Panc1 (cell line): ENCODE data around the gene GPC6. TPM values are rescaled to one million over a fixed set of nuclear protein-coding genes. Genes with fewer than 3 reads are reported as not detected.

Experiments
- ATAC-seq: fragments of 200-7000 bp; cut with Tn5 transposase; 2 replicates; pipeline ENCODE4 v1.9.1; 2020; ENCODE audit warnings: mild to moderate bottlenecking, moderate library complexity
- BruUV-seq: library from RNA; stranded (reverse); fragments of 400-500 nt; replicated peaks from 2 replicates; lab custom pipeline; 2021; lab: Mats Ljungman, UMichigan
- CTCF ChIA-PET: fragments of 300-600 bp; sonication (Branson Sonifier 250); formaldehyde crosslinking; loops from one replicate; lab custom pipeline; 2022; ENCODE audit warnings: antibody characterized with exemption; lab: Charles Lee
- POLR2A ChIA-PET: fragments of 300-600 bp; sonication (Branson Sonifier 250); formaldehyde crosslinking; loops from one replicate; lab custom pipeline; 2022; ENCODE audit warnings: antibody characterized with exemption; lab: Charles Lee
- DNase-seq: peaks from one replicate; pipeline ENCODE4 v3.0.0-alpha.2; 2010; ENCODE audit warnings: low read depth, low spot score
- H3K27ac ChIP-seq: 2 replicates; pipeline ENCODE4 v1.5.1; 2011; ENCODE audit warnings: mild to moderate bottlenecking, low read length, inconsistent platforms
- H3K27me3 ChIP-seq: fragments of 200-500 bp; sonication (Bioruptor generic); 2 replicates; pipeline ENCODE4 v1.6.0; 2014; ENCODE audit warnings: low read length, inconsistent platforms; ENCODE audit not compliant: control insufficient read depth, insufficient read depth
- H3K36me3 ChIP-seq: fragments of 200-500 bp; sonication (Bioruptor generic); 2 replicates; pipeline ENCODE4 v1.5.1; 2014; ENCODE audit warnings: inconsistent platforms, mild to moderate bottlenecking, low read length, moderate library complexity; ENCODE audit not compliant: control insufficient read depth, insufficient read depth
- H3K4me1 ChIP-seq: 2 replicates; pipeline ENCODE4 v1.5.1; 2011; ENCODE audit warnings: inconsistent platforms, mild to moderate bottlenecking, low read length, moderate library complexity; ENCODE audit not compliant: control insufficient read depth, insufficient read depth
- H3K4me3 ChIP-seq, 2 experiments: 2 replicates each; pipeline ENCODE4 v1.5.1; 2011 to 2012; ENCODE audit warnings: low read depth in 2 of 2, low read length in 2 of 2, mild to moderate bottlenecking in 2 of 2, inconsistent platforms in 1 of 2, moderate library complexity in 1 of 2
- H3K9me3 ChIP-seq: fragments of 200-500 bp; sonication (Bioruptor generic); 2 replicates; pipeline ENCODE4 v1.5.1; 2014; ENCODE audit warnings: low read depth, mild to moderate bottlenecking, inconsistent platforms, low read length, moderate library complexity; ENCODE audit not compliant: control insufficient read depth, insufficient read depth
- POLR2AphosphoS5 ChIP-seq: IDR thresholded peaks from 2 replicates; pipeline ENCODE4 v1.6.1; 2012; ENCODE audit warnings: mild to moderate bottlenecking, low read depth, low read length, moderate library complexity
- SIN3A ChIP-seq: IDR thresholded peaks from 2 replicates; pipeline ENCODE4 v1.6.1; 2012; ENCODE audit warnings: low read depth, mild to moderate bottlenecking, low read length, moderate library complexity, borderline replicate concordance; ENCODE audit not compliant: insufficient read depth
- TCF7L2 ChIP-seq: IDR thresholded peaks from 2 replicates; pipeline ENCODE4 v1.6.1; 2011; ENCODE audit warnings: mild to moderate bottlenecking, low read depth, low read length, inconsistent platforms
- in situ Hi-C: cut with HindIII; loops from 2 replicates; pipeline ENCODE4 v1.10.0; 2016; ENCODE audit warnings: low sequenced_read_pairs, low pct_unique_long_range_greater_than_20kb
- intact Hi-C: fragments of 100-400 bp; cut with micrococcal nuclease; formaldehyde crosslinking; loops from one replicate; pipeline ENCODE4 v1.10.0; 2022; ENCODE audit not compliant: unreplicated experiment
- total RNA-seq: library from RNA; stranded (reverse); gene quantifications from one replicate; pipeline ENCODE4 v1.2.1, GENCODE V29; 2021; ENCODE audit not compliant: unreplicated experiment
- TF ChIP-seq, protein P1 (sequence below), 2 experiments: IDR thresholded peaks; 2 replicates each; pipeline ENCODE4 v1.6.1; 2011 to 2012; ENCODE audit warnings: low read depth in 2 of 2, control low read depth in 1 of 2, low read length in 1 of 2, mild to moderate bottlenecking in 1 of 2, moderate library complexity in 1 of 2; ENCODE audit not compliant: insufficient read depth in 1 of 2
- TF ChIP-seq, protein P2 (sequence below): fragments of 450-650 bp; IDR thresholded peaks from 2 replicates; pipeline ENCODE4 v1.5.1; 2017; ENCODE audit warnings: mild to moderate bottlenecking

GPC6 gene
- total RNA-seq, 1 experiment from 2014 or later = 4.8 TPM

DNA sequence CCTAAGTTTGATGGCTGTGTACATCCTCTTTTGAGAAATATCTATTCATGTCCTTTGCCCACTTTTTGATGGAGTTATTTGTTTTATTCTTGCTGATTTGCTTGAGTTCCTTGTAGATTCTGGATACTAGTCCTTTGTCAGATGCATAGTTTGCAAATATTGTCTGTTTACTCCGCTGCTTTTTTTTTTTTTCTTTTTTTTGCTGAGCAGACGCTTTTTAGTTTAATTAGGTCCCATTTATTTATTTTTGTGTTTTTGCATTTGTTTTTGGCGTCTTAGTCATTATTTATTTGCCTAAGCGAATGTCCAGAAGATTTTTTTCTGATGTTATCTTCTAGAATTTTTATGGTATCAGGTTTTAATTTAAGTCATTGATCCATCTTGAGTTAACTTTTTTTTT is 114.9 kb downstream of the GPC6 start:
- ChIA-PET CTCF (no interaction called here), POLR2A (no interaction called here)
- TF ChIP-seq POLR2AphosphoS5 = no peak
- TF ChIP-seq, protein P1, sequence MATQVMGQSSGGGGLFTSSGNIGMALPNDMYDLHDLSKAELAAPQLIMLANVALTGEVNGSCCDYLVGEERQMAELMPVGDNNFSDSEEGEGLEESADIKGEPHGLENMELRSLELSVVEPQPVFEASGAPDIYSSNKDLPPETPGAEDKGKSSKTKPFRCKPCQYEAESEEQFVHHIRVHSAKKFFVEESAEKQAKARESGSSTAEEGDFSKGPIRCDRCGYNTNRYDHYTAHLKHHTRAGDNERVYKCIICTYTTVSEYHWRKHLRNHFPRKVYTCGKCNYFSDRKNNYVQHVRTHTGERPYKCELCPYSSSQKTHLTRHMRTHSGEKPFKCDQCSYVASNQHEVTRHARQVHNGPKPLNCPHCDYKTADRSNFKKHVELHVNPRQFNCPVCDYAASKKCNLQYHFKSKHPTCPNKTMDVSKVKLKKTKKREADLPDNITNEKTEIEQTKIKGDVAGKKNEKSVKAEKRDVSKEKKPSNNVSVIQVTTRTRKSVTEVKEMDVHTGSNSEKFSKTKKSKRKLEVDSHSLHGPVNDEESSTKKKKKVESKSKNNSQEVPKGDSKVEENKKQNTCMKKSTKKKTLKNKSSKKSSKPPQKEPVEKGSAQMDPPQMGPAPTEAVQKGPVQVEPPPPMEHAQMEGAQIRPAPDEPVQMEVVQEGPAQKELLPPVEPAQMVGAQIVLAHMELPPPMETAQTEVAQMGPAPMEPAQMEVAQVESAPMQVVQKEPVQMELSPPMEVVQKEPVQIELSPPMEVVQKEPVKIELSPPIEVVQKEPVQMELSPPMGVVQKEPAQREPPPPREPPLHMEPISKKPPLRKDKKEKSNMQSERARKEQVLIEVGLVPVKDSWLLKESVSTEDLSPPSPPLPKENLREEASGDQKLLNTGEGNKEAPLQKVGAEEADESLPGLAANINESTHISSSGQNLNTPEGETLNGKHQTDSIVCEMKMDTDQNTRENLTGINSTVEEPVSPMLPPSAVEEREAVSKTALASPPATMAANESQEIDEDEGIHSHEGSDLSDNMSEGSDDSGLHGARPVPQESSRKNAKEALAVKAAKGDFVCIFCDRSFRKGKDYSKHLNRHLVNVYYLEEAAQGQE (IDR thresholded peaks at IDR 0.05; ENCODE audit: insufficient read depth in 1 of 2, low read depth in 2 of 2, low read length in 1 of 2) = no peak
- TF ChIP-seq TCF7L2 = no peak
- TF ChIP-seq SIN3A = no peak
- TF ChIP-seq, protein P2, sequence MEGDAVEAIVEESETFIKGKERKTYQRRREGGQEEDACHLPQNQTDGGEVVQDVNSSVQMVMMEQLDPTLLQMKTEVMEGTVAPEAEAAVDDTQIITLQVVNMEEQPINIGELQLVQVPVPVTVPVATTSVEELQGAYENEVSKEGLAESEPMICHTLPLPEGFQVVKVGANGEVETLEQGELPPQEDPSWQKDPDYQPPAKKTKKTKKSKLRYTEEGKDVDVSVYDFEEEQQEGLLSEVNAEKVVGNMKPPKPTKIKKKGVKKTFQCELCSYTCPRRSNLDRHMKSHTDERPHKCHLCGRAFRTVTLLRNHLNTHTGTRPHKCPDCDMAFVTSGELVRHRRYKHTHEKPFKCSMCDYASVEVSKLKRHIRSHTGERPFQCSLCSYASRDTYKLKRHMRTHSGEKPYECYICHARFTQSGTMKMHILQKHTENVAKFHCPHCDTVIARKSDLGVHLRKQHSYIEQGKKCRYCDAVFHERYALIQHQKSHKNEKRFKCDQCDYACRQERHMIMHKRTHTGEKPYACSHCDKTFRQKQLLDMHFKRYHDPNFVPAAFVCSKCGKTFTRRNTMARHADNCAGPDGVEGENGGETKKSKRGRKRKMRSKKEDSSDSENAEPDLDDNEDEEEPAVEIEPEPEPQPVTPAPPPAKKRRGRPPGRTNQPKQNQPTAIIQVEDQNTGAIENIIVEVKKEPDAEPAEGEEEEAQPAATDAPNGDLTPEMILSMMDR = no peak
- Histone ChIP-seq H3K9me3 (no peaks in the 10 kb centered on the region), H3K4me3 (no peak overlapping the region), H3K36me3 (no peaks in the 10 kb centered on the region), H3K4me1 (no peaks in the 10 kb centered on the region), H3K27me3 (no peaks in the 10 kb centered on the region), H3K27ac (no peak overlapping the region)
- BruUV-seq = no TSS peak
- DNase-seq (no peak), ATAC-seq (no peak)
- in situ Hi-C loops = no loop called here
- intact Hi-C loops = no loop called here

DNA sequence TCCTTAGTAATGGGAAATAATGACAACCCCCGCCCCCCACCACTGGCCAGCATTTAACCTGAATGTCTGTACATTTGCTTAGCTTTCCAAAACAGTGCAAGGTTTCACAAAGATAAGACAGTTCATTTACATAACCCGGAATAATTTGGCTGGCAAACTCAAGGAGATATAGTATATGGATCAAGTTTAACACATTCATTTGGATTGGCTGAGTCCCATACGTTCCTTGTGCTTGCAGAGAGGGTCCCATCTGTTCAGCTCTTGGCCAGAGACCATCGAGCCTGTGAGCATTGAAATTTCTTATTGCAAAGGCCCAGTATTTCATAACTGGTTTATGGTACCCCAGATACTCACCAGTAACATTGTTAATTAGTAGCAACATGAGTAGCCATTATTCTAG is 116.5 kb downstream of the GPC6 start:
- POLR2A ChIA-PET = no interaction called here
- H3K9me3 ChIP-seq = no peaks in the 10 kb centered on the region
- in situ Hi-C loops = no loop called here

More for the DNA sequence above, 116.5 kb downstream of the GPC6 start:
- BruUV-seq = no TSS peak
- no peak overlapping the region for H3K27ac ChIP-seq
- no peaks in the 10 kb centered on the region for H3K27me3 ChIP-seq
- no peak for TF ChIP-seq TCF7L2
- TF ChIP-seq, protein P2 = no peak
- TF ChIP-seq SIN3A = no peak
- TF ChIP-seq POLR2AphosphoS5 = no peak
- TF ChIP-seq, protein P1 (IDR thresholded peaks at IDR 0.05; ENCODE audit: insufficient read depth in 1 of 2, low read depth in 2 of 2, low read length in 1 of 2) = no peak
- H3K4me1 ChIP-seq = no peaks in the 10 kb centered on the region
- H3K36me3 ChIP-seq = no peaks in the 10 kb centered on the region
- no peak overlapping the region for H3K4me3 ChIP-seq
- DNase-seq = no peak
- ATAC-seq = no peak
- intact Hi-C loops = no loop called here
- CTCF ChIA-PET = no interaction called here
